Panc1 (cell line): Measurements from ENCODE around the gene N4BP2L2.
"Not testable (repeated sequence)": the region's sequence is repeated elsewhere in the genome, so short reads cannot be mapped to it uniquely, and the experiment has no call there.

ENCODE experiments used
- CTCF ChIP-seq: fragments of 450-650 bp; IDR thresholded peaks from 2 replicates; pipeline ENCODE4 v1.5.1; 2017; ENCODE audit warnings: mild to moderate bottlenecking
- POLR2AphosphoS5 ChIP-seq: IDR thresholded peaks from 2 replicates; pipeline ENCODE4 v1.6.1; 2012; ENCODE audit warnings: mild to moderate bottlenecking, low read depth, low read length, moderate library complexity
- REST ChIP-seq, 2 experiments: IDR thresholded peaks; 2 replicates each; pipeline ENCODE4 v1.6.1; 2011 to 2012; ENCODE audit warnings: low read depth in 2 of 2, control low read depth in 1 of 2, low read length in 1 of 2, mild to moderate bottlenecking in 1 of 2, moderate library complexity in 1 of 2; ENCODE audit not compliant: insufficient read depth in 1 of 2
- SIN3A ChIP-seq: IDR thresholded peaks from 2 replicates; pipeline ENCODE4 v1.6.1; 2012; ENCODE audit warnings: low read depth, mild to moderate bottlenecking, low read length, moderate library complexity, borderline replicate concordance; ENCODE audit not compliant: insufficient read depth
- TCF7L2 ChIP-seq: IDR thresholded peaks from 2 replicates; pipeline ENCODE4 v1.6.1; 2011; ENCODE audit warnings: mild to moderate bottlenecking, low read depth, low read length, inconsistent platforms

- TF ChIP-seq CTCF; POLR2AphosphoS5; TCF7L2; SIN3A; REST (IDR thresholded peaks at IDR 0.05; ENCODE audit: insufficient read depth in 1 of 2, low read depth in 2 of 2, low read length in 1 of 2): not testable (repeated sequence)
These were observed 22.2 kb upstream of the N4BP2L2 start for GRCh38 chr13:32560842-32561241.
